Adrenal gland (tissue), 5 donors: ENCODE results near the gene PPP2R2C.

Experiments used
- POLR2A ChIP-seq, 2 donors: fragments of 450-650 bp; IDR thresholded peaks; one replicate each; pipeline ENCODE4 v1.6.1; 2017; ENCODE audit warnings: antibody characterized with exemption in 2 of 2, mild to moderate bottlenecking in 2 of 2, moderate library complexity in 1 of 2
- TF ChIP-seq, protein P1 (sequence below), 6 experiments: fragments of 450-650 bp in 4 of 6; fragments of 200-600 bp in 2 of 6; sonication (generic) in 1 of 6; IDR thresholded peaks; 1 replicate in 5 of 6; 2 replicates in 1 of 6; pipeline versions ENCODE4 v1.5.1 to v1.8.0; 2016 to 2021; ENCODE audit warnings: antibody characterized with exemption in 6 of 6, mild to moderate bottlenecking in 2 of 6, moderate library complexity in 1 of 6
- donor health status: DM: no; HTN: no; CAD: no.

DNA sequence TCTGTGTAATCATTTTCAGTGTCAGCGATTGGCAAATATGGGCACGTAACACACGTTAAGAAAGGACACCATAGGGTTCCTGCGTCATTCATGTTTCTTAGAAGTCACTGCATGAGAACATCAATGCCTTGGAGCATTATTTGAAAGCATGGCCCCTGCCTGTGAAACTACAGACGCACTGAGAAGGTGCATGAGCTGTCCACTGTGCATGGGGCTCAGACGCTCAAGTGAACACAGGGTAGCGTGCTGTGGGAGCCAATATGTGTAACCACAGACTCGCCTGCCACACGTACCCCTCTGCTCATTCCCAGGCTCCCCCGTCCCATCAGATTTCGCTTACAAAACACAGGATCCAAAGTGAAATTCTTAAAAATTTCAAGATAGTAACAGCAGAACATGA lies 6.5 kb downstream of the PPP2R2C start:
- TF ChIP-seq, protein P1, sequence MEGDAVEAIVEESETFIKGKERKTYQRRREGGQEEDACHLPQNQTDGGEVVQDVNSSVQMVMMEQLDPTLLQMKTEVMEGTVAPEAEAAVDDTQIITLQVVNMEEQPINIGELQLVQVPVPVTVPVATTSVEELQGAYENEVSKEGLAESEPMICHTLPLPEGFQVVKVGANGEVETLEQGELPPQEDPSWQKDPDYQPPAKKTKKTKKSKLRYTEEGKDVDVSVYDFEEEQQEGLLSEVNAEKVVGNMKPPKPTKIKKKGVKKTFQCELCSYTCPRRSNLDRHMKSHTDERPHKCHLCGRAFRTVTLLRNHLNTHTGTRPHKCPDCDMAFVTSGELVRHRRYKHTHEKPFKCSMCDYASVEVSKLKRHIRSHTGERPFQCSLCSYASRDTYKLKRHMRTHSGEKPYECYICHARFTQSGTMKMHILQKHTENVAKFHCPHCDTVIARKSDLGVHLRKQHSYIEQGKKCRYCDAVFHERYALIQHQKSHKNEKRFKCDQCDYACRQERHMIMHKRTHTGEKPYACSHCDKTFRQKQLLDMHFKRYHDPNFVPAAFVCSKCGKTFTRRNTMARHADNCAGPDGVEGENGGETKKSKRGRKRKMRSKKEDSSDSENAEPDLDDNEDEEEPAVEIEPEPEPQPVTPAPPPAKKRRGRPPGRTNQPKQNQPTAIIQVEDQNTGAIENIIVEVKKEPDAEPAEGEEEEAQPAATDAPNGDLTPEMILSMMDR (IDR thresholded peaks at IDR 0.05): no peak
- no peak for TF ChIP-seq POLR2A (IDR thresholded peaks at IDR 0.05)
